AG10803 (cell line): Measurements from ENCODE around the gene TMEM81.

Experiments used
- DNase-seq: peaks from one replicate; pipeline ENCODE4 v3.0.0; 2010; ENCODE audit warnings: low read depth
- H3K4me3 ChIP-seq: 2 replicates; pipeline ENCODE4 v1.5.1; 2011; ENCODE audit warnings: mild to moderate bottlenecking, low read length, control low read depth
- CTCF ChIP-seq: conservative IDR thresholded peaks from 2 replicates; pipeline ENCODE4 v1.5.1; 2011; ENCODE audit warnings: mild to moderate bottlenecking, low read length, control low read depth, inconsistent platforms

The TMEM81 gene

GRCh38 chr1:205072286-205072685, 12.0 kb downstream of the TMEM81 start:
- no peak for TF ChIP-seq CTCF
- DNase-seq, result no peak
- no peak overlapping the region for H3K4me3 ChIP-seq

DNA sequence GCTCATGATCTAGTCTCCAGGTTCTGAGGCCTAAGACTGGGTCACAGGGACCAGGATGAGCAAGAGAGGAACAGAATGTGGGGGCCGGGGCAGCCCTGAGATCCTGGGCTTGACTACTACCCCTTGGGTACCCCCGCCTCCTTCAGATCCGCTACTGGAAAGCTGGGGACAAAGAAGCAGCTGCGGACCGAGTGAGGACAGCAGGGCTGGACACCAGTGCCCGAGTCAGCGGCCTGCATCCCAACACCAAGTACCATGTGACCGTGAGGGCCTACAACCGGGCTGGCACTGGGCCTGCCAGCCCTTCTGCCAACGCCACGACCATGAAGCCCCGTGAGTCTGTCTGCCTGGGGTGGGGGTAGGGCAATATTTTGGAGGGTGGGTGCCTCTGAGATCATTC, 12.5 kb downstream of the TMEM81 start:
- no peak for TF ChIP-seq CTCF
- no peak for DNase-seq
- H3K4me3 ChIP-seq, result no peak overlapping the region

DNA sequence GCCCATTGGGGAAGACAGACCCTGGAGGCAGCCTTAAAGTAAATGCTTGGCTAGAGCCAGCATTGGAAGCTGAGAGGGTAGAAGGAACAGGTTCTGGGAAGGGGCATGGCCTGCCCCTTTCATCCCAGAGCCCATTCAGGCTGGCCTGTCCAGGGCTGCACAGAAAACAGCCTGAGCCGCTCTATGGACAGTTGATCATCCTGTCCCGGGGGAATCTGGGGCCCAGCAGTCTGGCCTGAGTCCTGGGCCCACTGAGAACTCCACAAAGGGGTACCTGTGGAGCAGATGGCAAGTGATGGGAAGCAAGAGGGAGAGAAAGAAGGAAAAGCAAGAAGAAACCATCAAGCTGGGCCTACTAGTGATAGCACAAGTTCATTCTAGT, 13.2 kb downstream of the TMEM81 start:
- H3K4me3 ChIP-seq, result no peak overlapping the region
- no peak for TF ChIP-seq CTCF
- no peak for DNase-seq

DNA sequence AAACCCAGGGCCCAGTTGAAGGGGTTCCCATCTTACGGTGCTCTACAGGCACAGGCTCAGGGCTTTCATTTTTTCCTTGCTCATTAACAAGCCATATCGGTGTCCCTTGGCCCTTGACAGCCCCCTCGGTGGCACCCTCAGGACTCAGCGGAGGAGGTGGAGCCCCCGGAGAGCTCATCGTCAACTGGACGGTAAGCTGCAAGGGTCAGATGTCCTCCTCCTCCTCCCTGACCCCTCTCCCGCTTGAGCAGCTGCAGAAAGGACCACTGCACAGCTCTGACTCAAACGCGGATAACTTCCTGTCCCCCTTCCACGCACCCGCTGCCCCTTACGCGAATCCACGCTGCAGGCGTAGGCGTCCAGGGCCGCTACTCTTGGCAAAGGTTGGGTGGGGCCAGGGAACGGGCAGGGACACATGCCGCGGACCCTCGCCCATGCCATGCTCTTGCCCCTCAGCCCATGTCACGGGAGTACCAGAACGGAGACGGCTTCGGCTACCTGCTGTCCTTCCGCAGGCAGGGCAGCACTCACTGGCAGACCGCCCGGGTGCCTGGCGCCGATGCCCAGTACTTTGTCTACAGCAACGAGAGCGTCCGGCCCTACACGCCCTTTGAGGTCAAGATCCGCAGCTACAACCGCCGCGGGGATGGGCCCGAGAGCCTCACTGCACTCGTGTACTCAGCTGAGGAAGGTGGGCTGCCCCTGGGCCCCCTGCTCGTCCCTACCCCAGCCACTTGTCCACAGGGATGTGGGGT, 14.7 kb downstream of the TMEM81 start:
- no peak for DNase-seq
- no peak for TF ChIP-seq CTCF
- no peak overlapping the region for H3K4me3 ChIP-seq

GRCh38 chr1:205068457-205069040, 15.7 kb downstream of the TMEM81 start:
- H3K4me3 ChIP-seq, result no peak overlapping the region
- DNase-seq, result peak; percentile 70
- no peak for TF ChIP-seq CTCF

DNA sequence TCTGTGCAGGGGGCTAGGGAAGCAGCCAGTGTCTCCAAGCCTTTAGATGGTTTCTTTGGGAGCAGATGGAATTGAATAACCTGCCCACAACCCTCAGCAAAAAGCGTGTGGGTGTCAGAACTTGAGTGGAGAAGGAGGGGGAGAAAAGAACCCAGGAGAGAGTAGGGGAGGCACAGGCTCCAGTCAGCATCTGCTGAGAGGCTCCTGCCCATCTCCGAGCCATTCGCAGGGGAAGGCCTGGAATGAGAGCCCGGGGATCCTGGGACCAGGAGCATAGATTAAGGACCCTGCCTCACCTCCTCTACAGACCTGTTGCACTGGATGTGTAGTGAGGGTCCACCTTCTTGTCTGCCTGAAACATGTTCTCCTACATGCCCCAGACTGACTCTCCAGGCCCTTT, 16.3 kb downstream of the TMEM81 start:
- no peak for DNase-seq
- no peak for TF ChIP-seq CTCF
- no peak overlapping the region for H3K4me3 ChIP-seq

DNA sequence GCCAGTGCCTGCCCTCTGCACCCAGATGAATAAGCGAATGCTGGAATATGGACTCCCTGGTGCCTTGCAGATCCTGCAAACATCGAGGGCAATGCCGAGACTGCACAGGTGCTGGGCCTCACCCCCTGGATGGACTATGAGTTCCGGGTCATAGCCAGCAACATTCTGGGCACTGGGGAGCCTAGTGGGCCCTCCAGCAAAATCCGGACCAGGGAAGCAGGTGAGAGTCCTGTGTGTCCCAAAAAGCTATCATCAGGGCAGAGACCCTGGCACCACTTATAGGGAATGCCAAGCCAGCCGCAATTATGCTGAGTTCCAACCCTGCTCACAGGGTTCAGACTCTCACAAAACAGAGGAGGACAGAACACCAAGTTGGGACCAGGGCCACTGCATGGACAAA, 17.2 kb downstream of the TMEM81 start:
- TF ChIP-seq CTCF, result no peak
- no peak for DNase-seq
- no peak overlapping the region for H3K4me3 ChIP-seq
